ENCODE measurements around the gene ATG7. TPM values are rescaled to one million over a fixed set of nuclear protein-coding genes. Genes with fewer than 3 reads are reported as not detected.
A peak's percentile ranks its signal among the peaks of the same experiment; 100 is the strongest.

ATG7 gene
- total RNA-seq, 1 donor from 2014 or later = 53.5 TPM

DNA sequence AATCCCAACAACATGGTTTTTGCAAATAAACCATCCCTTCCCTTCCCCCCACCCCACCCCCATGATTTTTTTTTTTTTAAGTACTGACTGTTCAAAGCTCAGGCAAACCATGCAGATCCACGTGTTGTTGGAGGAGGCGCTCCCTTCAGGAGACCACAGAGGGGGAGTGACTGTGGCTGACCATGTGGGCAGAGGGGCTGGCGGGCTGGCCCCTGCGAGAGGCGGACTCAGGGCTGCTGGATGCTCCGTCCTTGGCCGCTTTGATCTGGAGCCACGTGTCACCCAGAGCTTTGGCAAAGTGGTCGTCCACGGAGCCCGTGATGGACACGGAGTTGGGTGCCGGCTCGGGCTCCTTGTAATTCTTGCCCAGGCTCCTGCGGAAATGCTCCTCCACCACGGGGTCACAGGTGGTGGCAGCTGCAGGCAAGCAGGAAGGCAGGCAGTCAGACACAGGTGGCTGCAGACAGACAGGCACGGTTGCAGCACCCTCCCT lies 286.3 kb downstream of the ATG7 start:
- DNase-seq (ENCODE audit: low spot score) = no peak
- H3K27me3 ChIP-seq = no peaks in the 10 kb centered on the region
- no peak overlapping the region for H3K9ac ChIP-seq
- no peak overlapping the region for H3K4me3 Mint-ChIP-seq
- no peak for TF ChIP-seq EZH2 (IDR thresholded peaks at IDR 0.05)
- TF ChIP-seq, protein P1, sequence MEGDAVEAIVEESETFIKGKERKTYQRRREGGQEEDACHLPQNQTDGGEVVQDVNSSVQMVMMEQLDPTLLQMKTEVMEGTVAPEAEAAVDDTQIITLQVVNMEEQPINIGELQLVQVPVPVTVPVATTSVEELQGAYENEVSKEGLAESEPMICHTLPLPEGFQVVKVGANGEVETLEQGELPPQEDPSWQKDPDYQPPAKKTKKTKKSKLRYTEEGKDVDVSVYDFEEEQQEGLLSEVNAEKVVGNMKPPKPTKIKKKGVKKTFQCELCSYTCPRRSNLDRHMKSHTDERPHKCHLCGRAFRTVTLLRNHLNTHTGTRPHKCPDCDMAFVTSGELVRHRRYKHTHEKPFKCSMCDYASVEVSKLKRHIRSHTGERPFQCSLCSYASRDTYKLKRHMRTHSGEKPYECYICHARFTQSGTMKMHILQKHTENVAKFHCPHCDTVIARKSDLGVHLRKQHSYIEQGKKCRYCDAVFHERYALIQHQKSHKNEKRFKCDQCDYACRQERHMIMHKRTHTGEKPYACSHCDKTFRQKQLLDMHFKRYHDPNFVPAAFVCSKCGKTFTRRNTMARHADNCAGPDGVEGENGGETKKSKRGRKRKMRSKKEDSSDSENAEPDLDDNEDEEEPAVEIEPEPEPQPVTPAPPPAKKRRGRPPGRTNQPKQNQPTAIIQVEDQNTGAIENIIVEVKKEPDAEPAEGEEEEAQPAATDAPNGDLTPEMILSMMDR (IDR thresholded peaks at IDR 0.05) = no peak
- TF ChIP-seq EZH2phosphoT487 (IDR thresholded peaks at IDR 0.05) = no peak
- H3K4me3 ChIP-seq = no peak overlapping the region
- no peaks in the 10 kb centered on the region for H3F3A ChIP-seq (ENCODE audit: low read depth)
- H3K36me3 Mint-ChIP-seq = peaks cover 37% of the 10 kb centered on the region
- no peaks in the 10 kb centered on the region for H3K36me3 ChIP-seq
- peaks cover 8% of the 10 kb centered on the region for H3K27me3 Mint-ChIP-seq (ENCODE audit: insufficient read depth, low read depth)
- peaks cover 79% of the 10 kb centered on the region for H4K20me1 ChIP-seq (ENCODE audit: low read depth)
- H3K4me1 Mint-ChIP-seq = peaks cover 60% of the 10 kb centered on the region
- H3K79me2 ChIP-seq (ENCODE audit: low read depth) = peaks cover 32% of the 10 kb centered on the region
- no peaks in the 10 kb centered on the region for H3K9me3 Mint-ChIP-seq
- H2AFZ ChIP-seq (replicated peaks) = no peak overlapping the region
- no peak overlapping the region for H3K27ac ChIP-seq
- peaks cover 3% of the 10 kb centered on the region for H3K4me1 ChIP-seq
- H3K9me3 ChIP-seq (ENCODE audit: low read depth) = no peaks in the 10 kb centered on the region
- H3K4me2 ChIP-seq = no peak overlapping the region
- peak overlapping the region; percentile 25 for H3K27ac Mint-ChIP-seq

DNA sequence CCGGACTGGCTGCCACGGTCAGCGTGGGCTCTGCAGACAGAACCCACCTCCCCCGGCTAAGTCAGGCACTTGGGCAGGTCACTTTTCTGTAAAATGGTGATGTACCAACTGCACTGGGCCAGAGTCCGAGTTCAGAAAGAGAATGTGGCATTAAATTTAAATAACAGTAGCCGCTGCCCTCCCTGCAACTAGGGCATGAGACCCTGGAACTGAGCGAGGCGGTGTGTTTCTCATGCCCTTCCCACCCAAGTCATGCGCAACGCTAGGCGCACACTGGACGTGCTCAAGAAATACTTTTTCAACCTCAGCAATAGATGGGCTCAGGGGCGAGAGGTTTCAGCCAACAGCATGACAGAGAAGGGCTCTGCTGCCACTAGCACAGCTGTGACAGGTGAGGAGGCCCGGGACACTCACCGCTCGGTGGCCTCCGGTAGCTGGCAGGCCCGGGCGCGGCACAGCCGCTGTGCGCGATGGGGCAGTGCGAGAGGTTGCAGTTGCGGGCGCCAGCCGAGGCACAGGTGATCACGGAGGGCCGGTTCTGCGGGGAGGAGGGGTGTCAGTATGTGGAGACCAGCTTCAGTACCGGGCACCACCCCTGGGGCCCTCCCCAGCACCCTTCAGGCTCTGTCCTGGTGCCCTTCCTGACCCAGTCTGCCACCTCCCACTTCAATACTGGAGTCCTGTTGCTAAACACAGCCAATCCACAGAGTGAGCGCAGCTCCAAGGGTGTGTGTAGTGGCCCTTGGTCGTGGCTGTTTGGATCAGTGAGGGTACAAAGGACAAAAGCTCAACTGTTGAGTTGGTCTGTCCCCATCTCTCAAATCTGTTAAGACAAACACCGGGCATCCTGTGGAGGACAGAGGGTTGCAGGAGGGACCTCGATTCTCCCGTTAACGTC lies 287.0 kb downstream of the ATG7 start:
- H3K9me3 ChIP-seq (ENCODE audit: low read depth) = no peaks in the 10 kb centered on the region
- no peak for DNase-seq (ENCODE audit: low spot score)
- Mint-ChIP-seq H3K27ac (peak overlapping the region; percentile 95), H3K27me3 (ENCODE audit: insufficient read depth, low read depth) (peaks cover 8% of the 10 kb centered on the region), H3K4me3 (no peak overlapping the region), H3K36me3 (peaks cover 41% of the 10 kb centered on the region), H3K4me1 (peaks cover 63% of the 10 kb centered on the region), H3K9me3 (no peaks in the 10 kb centered on the region)
- peaks cover 3% of the 10 kb centered on the region for H3K4me1 ChIP-seq
- no peak overlapping the region for H3K4me3 ChIP-seq
- peaks cover 32% of the 10 kb centered on the region for H3K79me2 ChIP-seq (ENCODE audit: low read depth)
- no peak overlapping the region for H2AFZ ChIP-seq (replicated peaks)
- no peak overlapping the region for H3K4me2 ChIP-seq
- H3K36me3 ChIP-seq = no peaks in the 10 kb centered on the region
- H4K20me1 ChIP-seq (ENCODE audit: low read depth) = peaks cover 85% of the 10 kb centered on the region
- H3K27ac ChIP-seq = no peak overlapping the region
- no peaks in the 10 kb centered on the region for H3K27me3 ChIP-seq
- no peaks in the 10 kb centered on the region for H3F3A ChIP-seq (ENCODE audit: low read depth)
- TF ChIP-seq EZH2phosphoT487 (IDR thresholded peaks at IDR 0.05) = no peak
- TF ChIP-seq, protein P1 (IDR thresholded peaks at IDR 0.05) = no peak
- no peak for TF ChIP-seq EZH2 (IDR thresholded peaks at IDR 0.05)
- no peak overlapping the region for H3K9ac ChIP-seq

DNA sequence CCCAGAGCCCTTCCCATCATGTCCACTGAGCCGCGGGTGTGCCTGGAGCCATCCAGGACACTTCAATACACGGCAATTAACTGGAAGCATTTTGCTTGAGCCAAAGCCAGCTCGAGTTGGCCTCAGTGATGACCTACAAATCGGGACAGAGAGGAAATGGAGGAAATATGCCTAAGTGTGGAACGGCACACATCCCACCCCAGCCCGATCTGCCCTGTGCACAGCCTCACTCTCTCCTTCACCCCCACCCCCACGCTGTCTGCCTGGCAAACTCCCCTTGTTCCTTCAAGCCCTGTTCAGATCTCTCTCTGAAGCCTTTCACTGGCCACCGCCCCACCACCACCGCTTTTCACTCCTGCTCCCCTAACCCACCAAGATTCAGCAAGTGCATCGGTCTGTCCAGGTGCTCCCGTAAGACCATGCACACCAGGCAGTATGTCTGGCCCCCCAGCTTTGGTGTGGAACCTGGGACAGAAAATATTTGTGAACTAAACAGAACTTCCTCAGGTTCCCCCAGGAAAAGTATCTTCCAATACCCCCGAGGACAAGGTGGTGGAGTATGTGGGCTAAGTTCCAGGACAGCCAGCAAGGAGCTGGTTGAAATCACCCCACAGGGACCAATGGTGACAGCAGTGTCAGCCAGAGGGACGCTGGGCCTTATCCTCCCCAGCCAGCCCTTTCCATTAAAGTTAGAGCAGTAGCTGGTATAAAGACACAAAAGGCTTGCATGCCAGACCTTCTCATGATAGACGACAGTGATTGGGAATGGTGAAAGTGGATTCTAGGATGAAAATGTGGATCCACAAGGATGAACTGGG lies 287.8 kb downstream of the ATG7 start:
- peaks cover 63% of the 10 kb centered on the region for H3K4me1 Mint-ChIP-seq
- peaks cover 3% of the 10 kb centered on the region for H3K4me1 ChIP-seq
- no peak overlapping the region for H3K4me3 ChIP-seq
- no peaks in the 10 kb centered on the region for H3K9me3 ChIP-seq (ENCODE audit: low read depth)
- H2AFZ ChIP-seq (replicated peaks) = no peak overlapping the region
- peaks cover 8% of the 10 kb centered on the region for H3K27me3 Mint-ChIP-seq (ENCODE audit: insufficient read depth, low read depth)
- no peak overlapping the region for H3K4me2 ChIP-seq
- H3K9me3 Mint-ChIP-seq = no peaks in the 10 kb centered on the region
- no peak for DNase-seq (ENCODE audit: low spot score)
- peaks cover 43% of the 10 kb centered on the region for H3K36me3 Mint-ChIP-seq
- peaks cover 32% of the 10 kb centered on the region for H3K79me2 ChIP-seq (ENCODE audit: low read depth)
- H3K27me3 ChIP-seq = no peaks in the 10 kb centered on the region
- H4K20me1 ChIP-seq (ENCODE audit: low read depth) = peaks cover 87% of the 10 kb centered on the region
- H3K9ac ChIP-seq = no peak overlapping the region
- no peak overlapping the region for H3K4me3 Mint-ChIP-seq
- H3K27ac ChIP-seq = no peak overlapping the region
- H3K36me3 ChIP-seq = no peaks in the 10 kb centered on the region
- TF ChIP-seq, protein P1 (IDR thresholded peaks at IDR 0.05) = no peak
- no peak for TF ChIP-seq EZH2 (IDR thresholded peaks at IDR 0.05)
- TF ChIP-seq EZH2phosphoT487 (IDR thresholded peaks at IDR 0.05) = no peak
- no peaks in the 10 kb centered on the region for H3F3A ChIP-seq (ENCODE audit: low read depth)
- H3K27ac Mint-ChIP-seq = peak overlapping the region; percentile 95

Data from neural progenitor cell (in vitro differentiated cells).